Lower leg skin (tissue), 3 donors: ENCODE data around the gene GPAM.

ENCODE experiments used
- CTCF ChIP-seq, 3 donors: fragments of 450-650 bp; IDR thresholded peaks; one replicate each; pipeline ENCODE4 v1.5.1; 2016; ENCODE audit warnings: antibody characterized with exemption in 3 of 3, mild to moderate bottlenecking in 3 of 3, moderate library complexity in 2 of 3
- POLR2A ChIP-seq, 2 donors: fragments of 450-650 bp; IDR thresholded peaks; one replicate each; pipeline ENCODE4 v1.6.1; 2016 to 2017; ENCODE audit warnings: antibody characterized with exemption in 2 of 2, mild to moderate bottlenecking in 1 of 2, moderate library complexity in 1 of 2

GRCh38 chr10:112213098-112213823 is 29.7 kb upstream of the GPAM start:
- TF ChIP-seq POLR2A (IDR thresholded peaks at IDR 0.05) (no peak), CTCF (IDR thresholded peaks at IDR 0.05) (no peak)
